C4-2B (cell line): ENCODE data around the gene TECTA.

Experiments used
- ZFX ChIP-seq: fragments of 450-650 bp; IDR thresholded peaks from 2 replicates; pipeline ENCODE4 v1.6.1; 2017
- TF ChIP-seq, protein P1 (sequence below): fragments of 450-650 bp; conservative IDR thresholded peaks from 2 replicates; pipeline ENCODE4 v1.5.1; 2017; ENCODE audit warnings: mild to moderate bottlenecking

GRCh38 chr11:121144723-121145122 lies 43.7 kb downstream of the TECTA start:
- TF ChIP-seq, protein P1, sequence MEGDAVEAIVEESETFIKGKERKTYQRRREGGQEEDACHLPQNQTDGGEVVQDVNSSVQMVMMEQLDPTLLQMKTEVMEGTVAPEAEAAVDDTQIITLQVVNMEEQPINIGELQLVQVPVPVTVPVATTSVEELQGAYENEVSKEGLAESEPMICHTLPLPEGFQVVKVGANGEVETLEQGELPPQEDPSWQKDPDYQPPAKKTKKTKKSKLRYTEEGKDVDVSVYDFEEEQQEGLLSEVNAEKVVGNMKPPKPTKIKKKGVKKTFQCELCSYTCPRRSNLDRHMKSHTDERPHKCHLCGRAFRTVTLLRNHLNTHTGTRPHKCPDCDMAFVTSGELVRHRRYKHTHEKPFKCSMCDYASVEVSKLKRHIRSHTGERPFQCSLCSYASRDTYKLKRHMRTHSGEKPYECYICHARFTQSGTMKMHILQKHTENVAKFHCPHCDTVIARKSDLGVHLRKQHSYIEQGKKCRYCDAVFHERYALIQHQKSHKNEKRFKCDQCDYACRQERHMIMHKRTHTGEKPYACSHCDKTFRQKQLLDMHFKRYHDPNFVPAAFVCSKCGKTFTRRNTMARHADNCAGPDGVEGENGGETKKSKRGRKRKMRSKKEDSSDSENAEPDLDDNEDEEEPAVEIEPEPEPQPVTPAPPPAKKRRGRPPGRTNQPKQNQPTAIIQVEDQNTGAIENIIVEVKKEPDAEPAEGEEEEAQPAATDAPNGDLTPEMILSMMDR = no peak
- TF ChIP-seq ZFX = no peak
